Smooth muscle cell of the umbilical artery (primary cell): ENCODE data around the gene ZNF35. TPM values are rescaled to one million over a fixed set of nuclear protein-coding genes. Genes with fewer than 3 reads are reported as not detected.

ENCODE experiments used
- total RNA-seq: library from RNA; depleted of rRNA; stranded (reverse); fragments of >200 nt; gene quantifications from 2 replicates; pipeline ENCODE4 v1.2.3, GENCODE V29; 2014

The ZNF35 gene
- 18.5 and 18.7 TPM in 2 replicates for total RNA-seq

GRCh38 chr3:44648564-44649229 lies at the start of gene ZNF35:
ZNF35 (plus strand) TSS chr3:44648732; CDS start chr3:44651068, 2,336 bp downstream.

GRCh38 chr3:44624749-44625480 lies 23.6 kb upstream of the ZNF35 start, which contains the start of gene ZNF197:
ZNF197 (plus strand) TSS chr3:44625036; CDS start chr3:44629155, 4,119 bp downstream.

Other genes with a start within 250 kb of the ZNF35 start
- 9.5 and 13.1 TPM in 2 replicates for gene ZNF445, start 171.1 kb upstream of the ZNF35 start, total RNA-seq
- gene ZKSCAN7, start 93.5 kb upstream of the ZNF35 start, total RNA-seq, result 4.2 and 8.6 TPM in 2 replicates
- 2.2 and 4.2 TPM in 2 replicates for gene ZNF660, start 63.8 kb upstream of the ZNF35 start, total RNA-seq
- gene ZNF197, start 23.7 kb upstream of the ZNF35 start, total RNA-seq, result 19.4 and 21.1 TPM in 2 replicates
- 4.9 and 5.9 TPM in 2 replicates for gene ZNF502, start 63.9 kb downstream of the ZNF35 start, total RNA-seq
- gene ZNF501, start 80.9 kb downstream of the ZNF35 start, total RNA-seq, result 5.6 and 7.6 TPM in 2 replicates
- gene KIAA1143, start 112.9 kb downstream of the ZNF35 start, total RNA-seq, result 18.1 and 19.1 TPM in 2 replicates
- gene KIF15, start 113.1 kb downstream of the ZNF35 start, total RNA-seq, result 1.5 and 5.8 TPM in 2 replicates
- 7.8 and 14.3 TPM in 2 replicates for gene TMEM42, start 213.2 kb downstream of the ZNF35 start, total RNA-seq
- not detected in 2 replicates for gene TGM4, start 225.9 kb downstream of the ZNF35 start, total RNA-seq